Activated B cell treated with CpG ODN at 0.5 μM for 24 hours (primary cell): ENCODE data around the gene TRIP10. TPM values are rescaled to one million over a fixed set of nuclear protein-coding genes. Genes with fewer than 3 reads are reported as not detected.

Experiments
- ATAC-seq: fragments of 200-7000 bp; cut with Tn5 transposase; one replicate; pipeline ENCODE4 v1.10.0; 2021; ENCODE audit warnings: low read depth, mild to moderate bottlenecking, moderate library complexity
- CTCF ChIA-PET: fragments of 350-600 bp; sonication (Branson Sonifier 250); formaldehyde crosslinking; loops from one replicate; lab custom pipeline; 2021; ENCODE audit warnings: antibody characterized with exemption; lab: Charles Lee
- POLR2A ChIA-PET: fragments of 350-600 bp; sonication (Branson Sonifier 250); formaldehyde crosslinking; loops from one replicate; lab custom pipeline; 2021; ENCODE audit warnings: antibody characterized with exemption; lab: Charles Lee
- DNase-seq: peaks from one replicate; pipeline ENCODE4 v3.0.0; 2022
- H3K27ac Mint-ChIP-seq: one replicate; pipeline ENCODE4 v1.8.0; 2020; ENCODE audit warnings: mixed read lengths
- H3K27me3 Mint-ChIP-seq: one replicate; pipeline ENCODE4 v1.8.0; 2021; ENCODE audit warnings: mixed read lengths
- H3K36me3 Mint-ChIP-seq: one replicate; pipeline ENCODE4 v1.8.0; 2021; ENCODE audit warnings: low read depth, mixed read lengths
- H3K4me1 Mint-ChIP-seq: one replicate; pipeline ENCODE4 v1.8.0; 2021; ENCODE audit warnings: mixed read lengths
- H3K4me3 Mint-ChIP-seq: one replicate; pipeline ENCODE4 v1.8.0; 2020; ENCODE audit warnings: mild to moderate bottlenecking, mixed read lengths
- H3K9me3 Mint-ChIP-seq: one replicate; pipeline ENCODE4 v1.8.0; 2020; ENCODE audit warnings: mixed read lengths
- intact Hi-C: fragments of 100-400 bp; cut with micrococcal nuclease; formaldehyde crosslinking; loops from one replicate; pipeline ENCODE4 v1.15.1; 2024
- total RNA-seq: library from RNA; stranded (reverse); gene quantifications from 2 replicates; pipeline ENCODE4 v1.2.3, GENCODE V29; 2022
- TF ChIP-seq, protein P1 (sequence below): fragments of 200-600 bp; IDR thresholded peaks from one replicate; pipeline ENCODE4 v1.8.0; 2022; ENCODE audit warnings: antibody characterized with exemption, mild to moderate bottlenecking

The TRIP10 gene
- total RNA-seq, 1 donor from 2014 or later: 101 TPM

- TF ChIP-seq, protein P1, sequence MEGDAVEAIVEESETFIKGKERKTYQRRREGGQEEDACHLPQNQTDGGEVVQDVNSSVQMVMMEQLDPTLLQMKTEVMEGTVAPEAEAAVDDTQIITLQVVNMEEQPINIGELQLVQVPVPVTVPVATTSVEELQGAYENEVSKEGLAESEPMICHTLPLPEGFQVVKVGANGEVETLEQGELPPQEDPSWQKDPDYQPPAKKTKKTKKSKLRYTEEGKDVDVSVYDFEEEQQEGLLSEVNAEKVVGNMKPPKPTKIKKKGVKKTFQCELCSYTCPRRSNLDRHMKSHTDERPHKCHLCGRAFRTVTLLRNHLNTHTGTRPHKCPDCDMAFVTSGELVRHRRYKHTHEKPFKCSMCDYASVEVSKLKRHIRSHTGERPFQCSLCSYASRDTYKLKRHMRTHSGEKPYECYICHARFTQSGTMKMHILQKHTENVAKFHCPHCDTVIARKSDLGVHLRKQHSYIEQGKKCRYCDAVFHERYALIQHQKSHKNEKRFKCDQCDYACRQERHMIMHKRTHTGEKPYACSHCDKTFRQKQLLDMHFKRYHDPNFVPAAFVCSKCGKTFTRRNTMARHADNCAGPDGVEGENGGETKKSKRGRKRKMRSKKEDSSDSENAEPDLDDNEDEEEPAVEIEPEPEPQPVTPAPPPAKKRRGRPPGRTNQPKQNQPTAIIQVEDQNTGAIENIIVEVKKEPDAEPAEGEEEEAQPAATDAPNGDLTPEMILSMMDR: no peak
- ATAC-seq (peak; percentile 42), DNase-seq (no peak)
- CTCF ChIA-PET: no interaction called here
- peaks cover 1% of the 10 kb centered on the region for H3K27me3 Mint-ChIP-seq
- peaks cover 33% of the 10 kb centered on the region for H3K4me1 Mint-ChIP-seq
- intact Hi-C loops: no loop called here
- H3K36me3 Mint-ChIP-seq: no peaks in the 10 kb centered on the region
- H3K4me3 Mint-ChIP-seq: no peak overlapping the region
- POLR2A ChIA-PET: no interaction called here
- no peaks in the 10 kb centered on the region for H3K9me3 Mint-ChIP-seq
- no peak overlapping the region for H3K27ac Mint-ChIP-seq
These were observed 20.5 kb upstream of the TRIP10 start for GRCh38 chr19:6718741-6719539.

- intact Hi-C loops: no loop called here
These were observed 20.0 kb upstream of the TRIP10 start for GRCh38 chr19:6719540-6719861.

DNA sequence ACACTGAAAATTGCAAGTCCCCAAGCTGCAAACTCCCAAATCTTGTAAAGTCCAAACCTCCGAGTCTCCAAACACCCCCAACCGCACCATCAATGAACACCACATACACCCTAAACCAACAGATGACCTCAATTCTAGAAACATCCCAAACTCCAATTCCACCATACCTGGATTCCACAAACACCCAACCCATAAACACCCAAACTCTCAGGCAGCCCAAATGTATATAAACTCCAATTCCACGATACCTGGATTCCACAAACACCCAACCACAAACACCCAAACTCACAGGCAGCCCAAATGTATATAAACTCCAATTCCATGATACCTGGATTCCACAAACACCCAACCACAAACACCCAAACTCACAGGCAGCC lies 19.5 kb upstream of the TRIP10 start:
- H3K9me3 Mint-ChIP-seq: no peaks in the 10 kb centered on the region
- intact Hi-C loops: no loop called here
- ATAC-seq (no peak), DNase-seq (no peak)
- no peaks in the 10 kb centered on the region for H3K36me3 Mint-ChIP-seq
- no peaks in the 10 kb centered on the region for H3K27me3 Mint-ChIP-seq
- peaks cover 44% of the 10 kb centered on the region for H3K4me1 Mint-ChIP-seq
- no peak overlapping the region for H3K4me3 Mint-ChIP-seq
- H3K27ac Mint-ChIP-seq: no peak overlapping the region
- TF ChIP-seq, protein P1: no peak
- ChIA-PET POLR2A (no interaction called here), CTCF (no interaction called here)

More at GRCh38 chr19:6719540-6719861, 20.0 kb upstream of the TRIP10 start:
- ChIA-PET POLR2A (no interaction called here), CTCF (no interaction called here)
- Mint-ChIP-seq H3K27ac (no peak overlapping the region), H3K4me3 (no peak overlapping the region), H3K36me3 (no peaks in the 10 kb centered on the region), H3K27me3 (no peaks in the 10 kb centered on the region), H3K9me3 (no peaks in the 10 kb centered on the region), H3K4me1 (peaks cover 39% of the 10 kb centered on the region)
- TF ChIP-seq, protein P1: no peak
- no peak for DNase-seq
- no peak for ATAC-seq

GRCh38 chr19:6720369-6721137 lies 18.9 kb upstream of the TRIP10 start, which contains the start of gene C3:
Gene C3 (minus strand): TSS chr19:6720650. CDS start chr19:6720589, 61 bp downstream.
- POLR2A ChIA-PET: no interaction called here
- DNase-seq: no peak
- H3K27me3 Mint-ChIP-seq: no peaks in the 10 kb centered on the region
- H3K27ac Mint-ChIP-seq: peak within 1 kb of the TSS; percentile 92
- TF ChIP-seq, protein P1: no peak
- peaks cover 49% of the 10 kb centered on the region for H3K4me1 Mint-ChIP-seq
- intact Hi-C loops: no loop called here
- CTCF ChIA-PET: no interaction called here
- peak within 1 kb of the TSS; percentile 64 for H3K4me3 Mint-ChIP-seq
- H3K36me3 Mint-ChIP-seq: no peaks in the 10 kb centered on the region
- ATAC-seq: no peak
- H3K9me3 Mint-ChIP-seq: no peaks in the 10 kb centered on the region

DNA sequence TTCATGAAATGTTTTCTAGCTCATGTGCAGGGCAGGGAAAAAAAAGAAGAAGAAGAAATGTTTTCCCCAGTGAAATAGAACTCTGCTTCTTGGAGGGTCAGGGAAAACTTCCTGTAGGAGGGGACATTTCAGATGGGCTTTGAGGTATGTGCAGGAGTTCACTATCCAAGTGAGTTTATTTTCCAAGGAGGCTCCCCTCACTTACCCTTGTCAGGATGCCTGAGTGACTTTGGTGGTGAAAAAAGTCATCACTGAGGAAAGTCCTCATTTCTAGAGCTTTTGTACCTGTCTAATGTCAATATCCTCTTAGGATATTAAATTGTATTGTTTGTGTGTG lies 18.4 kb upstream of the TRIP10 start:
- Mint-ChIP-seq H3K9me3 (no peaks in the 10 kb centered on the region), H3K4me3 (peak overlapping the region; percentile 64), H3K27ac (peak overlapping the region; percentile 92), H3K27me3 (no peaks in the 10 kb centered on the region), H3K36me3 (no peaks in the 10 kb centered on the region), H3K4me1 (peaks cover 51% of the 10 kb centered on the region)
- intact Hi-C loops: no loop called here
- ChIA-PET CTCF (interaction anchor here (0.6 kb wide), 1 partner anchor 1180 kb away, joined by 3 read pairs; no protein-coding TSS in a partner anchor), POLR2A (interaction anchor here (1.2 kb wide), 1 partner anchor 17 kb away, joined by 5 read pairs; no protein-coding TSS in a partner anchor)
- ATAC-seq (no peak), DNase-seq (no peak)
- TF ChIP-seq, protein P1: no peak
